Common myeloid progenitor, CD34-positive (primary cell): ENCODE measurements around the gene KRTAP4-3.
"Not testable (repeated sequence)": the region's sequence is repeated elsewhere in the genome, so short reads cannot be mapped to it uniquely, and the experiment has no call there.

Experiments used
- CTCF ChIA-PET: fragments of 350-600 bp; sonication (Branson Sonifier 250); formaldehyde crosslinking; loops from one replicate; lab custom pipeline; 2021; ENCODE audit warnings: antibody characterized with exemption; lab: Charles Lee
- POLR2A ChIA-PET: fragments of 350-600 bp; sonication (Branson Sonifier 250); formaldehyde crosslinking; loops from one replicate; lab custom pipeline; 2021; ENCODE audit warnings: antibody characterized with exemption; lab: Charles Lee
- DNase-seq, 3 donors: peaks; one replicate each; pipeline versions ENCODE4 v3.0.0 to v3.0.0-alpha.2; 2013
- H3K27ac ChIP-seq, 2 experiments: 1 replicate in 1 of 2; 2 replicates in 1 of 2; pipeline ENCODE4 v1.7.0; 2013; ENCODE audit warnings: inconsistent platforms in 2 of 2, low read length in 2 of 2, mild to moderate bottlenecking in 2 of 2, low read depth in 1 of 2, moderate library complexity in 1 of 2; ENCODE audit not compliant: severe bottlenecking in 2 of 2, insufficient read depth in 1 of 2, poor library complexity in 1 of 2
- H3K27me3 ChIP-seq, 5 experiments: replicated peaks in 2 of 5; 1 replicate in 3 of 5; 2 replicates in 2 of 5; pipeline versions ENCODE4 v1.6.1 to v1.7.0; 2013; ENCODE audit warnings: low read length in 4 of 5, mild to moderate bottlenecking in 2 of 5, moderate library complexity in 2 of 5, inconsistent platforms in 1 of 5; ENCODE audit not compliant: insufficient read depth in 5 of 5, control insufficient read depth in 4 of 5
- H3K36me3 ChIP-seq, 4 experiments: 1 replicate in 2 of 4; 2 replicates in 2 of 4; pipeline versions ENCODE4 v1.6.1 to v1.7.0; 2013; ENCODE audit warnings: low read length in 3 of 4, control low read depth in 1 of 4, mild to moderate bottlenecking in 1 of 4; ENCODE audit not compliant: control insufficient read depth in 4 of 4, insufficient read depth in 4 of 4
- H3K4me1 ChIP-seq, 4 experiments: 1 replicate in 3 of 4; 2 replicates in 1 of 4; pipeline versions ENCODE4 v1.6.1 to v1.7.1; 2013; ENCODE audit warnings: low read length in 3 of 4, mild to moderate bottlenecking in 3 of 4, control low read depth in 1 of 4, inconsistent platforms in 1 of 4, moderate library complexity in 1 of 4; ENCODE audit not compliant: control insufficient read depth in 4 of 4, insufficient read depth in 4 of 4; ENCODE audit errors: control extremely low read depth in 1 of 4
- H3K4me3 ChIP-seq, 7 experiments: 1 replicate in 4 of 7; 2 replicates in 3 of 7; pipeline versions ENCODE4 v1.5.1 to v1.7.0; 2013; ENCODE audit warnings: mild to moderate bottlenecking in 7 of 7, low read length in 6 of 7, moderate library complexity in 6 of 7, inconsistent platforms in 2 of 7, low read depth in 2 of 7, control low read depth in 1 of 7; ENCODE audit not compliant: insufficient read depth in 4 of 7, control insufficient read depth in 1 of 7; ENCODE audit errors: extremely low read depth in 1 of 7
- H3K9me3 ChIP-seq, 5 experiments: 1 replicate in 4 of 5; 2 replicates in 1 of 5; pipeline versions ENCODE4 v1.6.1 to v1.7.1; 2013; ENCODE audit warnings: low read length in 4 of 5, mild to moderate bottlenecking in 2 of 5, inconsistent platforms in 1 of 5, low read depth in 1 of 5, moderate library complexity in 1 of 5; ENCODE audit not compliant: control insufficient read depth in 4 of 5, insufficient read depth in 2 of 5; ENCODE audit errors: control extremely low read depth in 1 of 5
- WGBS: methylation state at CpG from one replicate; pipeline ENCODE4 v1.1.5; 2013; ENCODE audit not compliant: insufficient coverage; 5-methylcytosine and 5-hydroxymethylcytosine counted together

KRTAP4-3 gene

DNA sequence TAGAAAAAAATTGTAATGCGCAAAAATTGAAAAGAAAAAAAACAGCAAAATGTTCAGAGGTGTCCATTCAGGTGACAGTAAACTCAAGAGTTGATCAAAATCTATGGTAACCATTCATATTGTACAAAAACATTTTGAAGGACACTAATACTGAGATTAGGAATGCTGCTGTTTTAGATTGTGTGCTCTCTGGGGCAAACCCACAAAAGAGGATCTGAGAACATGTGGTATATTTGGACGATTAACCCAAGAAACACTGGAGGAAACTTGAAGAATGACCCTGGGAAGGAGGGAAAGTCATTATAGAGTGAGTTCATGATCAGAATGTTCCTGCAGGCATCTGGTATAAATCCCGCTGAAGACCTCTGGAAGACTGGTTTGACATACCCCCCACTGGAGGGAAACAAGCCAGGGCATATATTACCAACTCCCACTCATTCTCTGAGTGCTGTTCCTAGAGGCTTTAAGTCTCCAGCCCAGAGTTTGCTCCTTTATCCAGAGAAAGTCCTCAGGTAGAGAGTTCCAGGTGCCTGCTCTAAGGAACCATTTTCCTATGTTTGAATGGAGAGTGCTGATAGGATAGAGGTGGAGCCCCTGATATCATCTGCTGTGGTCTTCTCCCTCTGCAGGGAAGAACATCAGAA lies 8.8 kb upstream of the KRTAP4-3 start:
- ChIA-PET CTCF (no interaction called here), POLR2A (no interaction called here)
- Histone ChIP-seq H3K4me1 (peaks cover 0 to 3% (median 0%) of the 10 kb centered on the region in 4 experiments), H3K36me3 (no peaks in the 10 kb centered on the region), H3K4me3 (no peak overlapping the region), H3K27ac (no peak overlapping the region), H3K9me3 (no peaks in the 10 kb centered on the region), H3K27me3 (no peaks in the 10 kb centered on the region)
- no peak for DNase-seq
- 50% methylated on average over 1 of the region's 3 CpGs for WGBS

DNA sequence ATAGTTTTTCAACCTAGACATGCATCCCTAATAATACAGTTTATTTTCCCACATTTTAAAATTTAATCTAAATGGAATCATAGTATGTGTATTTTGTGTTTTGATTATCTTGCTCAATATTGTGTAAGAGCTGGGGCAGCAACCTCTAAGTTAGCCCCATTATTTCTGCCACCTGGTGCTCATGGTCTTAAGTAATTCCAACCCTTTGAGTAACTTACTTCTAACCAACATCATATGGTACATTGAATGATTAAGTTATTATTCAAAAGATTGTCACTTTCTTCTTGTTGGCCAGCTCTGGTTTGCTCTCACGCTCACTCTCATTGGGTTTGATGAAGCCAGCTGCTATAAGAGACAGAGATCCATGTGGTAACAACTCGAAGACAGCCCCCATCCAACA lies 3.9 kb upstream of the KRTAP4-3 start:
- POLR2A ChIA-PET = no interaction called here
- CTCF ChIA-PET = no interaction called here

GRCh38 chr17:41167561-41167960 lies 460 bp downstream of the KRTAP4-3 start:
- Histone ChIP-seq H3K4me1 (no peaks in the 10 kb centered on the region), H3K9me3 (peaks cover 0 to 1% (median 0%) of the 10 kb centered on the region in 5 experiments), H3K27me3 (no peaks in the 10 kb centered on the region), H3K36me3 (no peaks in the 10 kb centered on the region), H3K4me3 (no peak overlapping the region), H3K27ac (no peak overlapping the region)
- DNase-seq = no peak
- WGBS = 96% methylated on average over 7 of the region's 7 CpGs
- POLR2A ChIA-PET = no interaction called here
- CTCF ChIA-PET = no interaction called here

More for the DNA sequence above, 3.9 kb upstream of the KRTAP4-3 start:
- H3K4me1 ChIP-seq = peaks cover 0 to 3% (median 0%) of the 10 kb centered on the region in 4 experiments
- H3K4me3 ChIP-seq = no peak overlapping the region
- no peak for DNase-seq
- no peaks in the 10 kb centered on the region for H3K36me3 ChIP-seq
- no peaks in the 10 kb centered on the region for H3K27me3 ChIP-seq
- no peak overlapping the region for H3K27ac ChIP-seq
- WGBS = no CpG with 5 or more reads among the region's 2 CpGs
- H3K9me3 ChIP-seq = no peaks in the 10 kb centered on the region

- CTCF ChIA-PET = no interaction called here
Observed at GRCh38 chr17:41163828-41164227, 4.2 kb downstream of the KRTAP4-3 start.

GRCh38 chr17:41160648-41161047 lies 7.4 kb downstream of the KRTAP4-3 start, which contains the start of gene KRTAP4-4:
KRTAP4-4 (minus strand) TSS chr17:41160748; CDS start chr17:41160691, 57 bp downstream.
- CTCF ChIA-PET = interaction anchor here (2.2 kb wide), 1 partner anchor 9 kb away, joined by 5 read pairs; no protein-coding TSS in a partner anchor
- H3K27me3 ChIP-seq = no peaks in the 10 kb centered on the region
- no peaks in the 10 kb centered on the region for H3K4me1 ChIP-seq
- WGBS = no CpG with 5 or more reads among the region's 1 CpG
- POLR2A ChIA-PET = no interaction called here
- H3K9me3 ChIP-seq = no peaks in the 10 kb centered on the region
- no peak within 1 kb of the TSS for H3K27ac ChIP-seq
- DNase-seq = no peak
- H3K36me3 ChIP-seq = no peaks in the 10 kb centered on the region
- H3K4me3 ChIP-seq = no peak within 1 kb of the TSS

More at GRCh38 chr17:41163828-41164227, 4.2 kb downstream of the KRTAP4-3 start:
- H3K4me1 ChIP-seq = no peaks in the 10 kb centered on the region
- H3K36me3 ChIP-seq = no peaks in the 10 kb centered on the region
- H3K9me3 ChIP-seq = peaks cover 0 to 1% (median 0%) of the 10 kb centered on the region in 5 experiments
- POLR2A ChIA-PET = no interaction called here
- 94% methylated on average over 3 of the region's 7 CpGs for whole genome bisulfite sequencing
- H3K27ac ChIP-seq = no peak overlapping the region
- no peak overlapping the region for H3K4me3 ChIP-seq
- no peak for DNase-seq
- H3K27me3 ChIP-seq = no peaks in the 10 kb centered on the region

- H3K36me3 ChIP-seq, H3K9me3 ChIP-seq, H3K4me3 ChIP-seq, H3K27me3 ChIP-seq, DNase-seq, H3K27ac ChIP-seq, H3K4me1 ChIP-seq, POLR2A ChIA-PET: not testable (repeated sequence)
- CTCF ChIA-PET = interaction anchor here (2.2 kb wide), 1 partner anchor 10 kb away, joined by 5 read pairs; no protein-coding TSS in a partner anchor
- 96% methylated on average over 2 of the region's 3 CpGs for WGBS
Observed at GRCh38 chr17:41160190-41160589, 7.8 kb downstream of the KRTAP4-3 start.

DNA sequence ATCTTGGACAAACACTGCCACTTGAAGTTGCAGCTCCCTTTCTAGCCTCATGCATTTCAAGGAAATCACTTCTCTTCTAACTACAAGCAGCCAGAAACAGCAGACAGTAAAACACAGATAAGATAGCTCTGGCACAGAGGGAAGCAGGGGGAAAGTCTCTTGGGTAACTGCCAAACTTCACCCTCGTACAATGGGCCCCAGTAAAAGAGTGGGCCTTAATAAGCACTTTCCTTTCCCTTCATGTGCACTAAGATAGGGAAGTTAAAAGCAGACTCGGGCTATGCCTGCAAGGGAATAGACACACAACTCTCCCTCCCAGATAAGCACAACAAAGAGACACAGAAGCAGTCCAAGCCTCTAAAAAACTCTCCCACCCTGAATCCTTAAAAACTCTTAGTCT lies 14.2 kb downstream of the KRTAP4-3 start:
- CTCF ChIA-PET = no interaction called here
- POLR2A ChIA-PET = no interaction called here
- Histone ChIP-seq H3K27me3 (peaks cover 0 to 3% (median 0%) of the 10 kb centered on the region in 5 experiments), H3K9me3 (peaks cover 0 to 3% (median 0%) of the 10 kb centered on the region in 5 experiments), H3K36me3 (no peaks in the 10 kb centered on the region), H3K27ac (no peak overlapping the region), H3K4me3 (no peak overlapping the region), H3K4me1 (peaks cover 0 to 8% (median 0%) of the 10 kb centered on the region in 4 experiments)
- peak in 2 of 3 donors; percentile 30 to 47 for DNase-seq
- 20% methylated on average over 1 of the region's 2 CpGs for WGBS
